ENCODE measurements around the gene FBLN1.
"Not testable (repeated sequence)": the region's sequence is repeated elsewhere in the genome, so short reads cannot be mapped to it uniquely, and the experiment has no call there.

DNA sequence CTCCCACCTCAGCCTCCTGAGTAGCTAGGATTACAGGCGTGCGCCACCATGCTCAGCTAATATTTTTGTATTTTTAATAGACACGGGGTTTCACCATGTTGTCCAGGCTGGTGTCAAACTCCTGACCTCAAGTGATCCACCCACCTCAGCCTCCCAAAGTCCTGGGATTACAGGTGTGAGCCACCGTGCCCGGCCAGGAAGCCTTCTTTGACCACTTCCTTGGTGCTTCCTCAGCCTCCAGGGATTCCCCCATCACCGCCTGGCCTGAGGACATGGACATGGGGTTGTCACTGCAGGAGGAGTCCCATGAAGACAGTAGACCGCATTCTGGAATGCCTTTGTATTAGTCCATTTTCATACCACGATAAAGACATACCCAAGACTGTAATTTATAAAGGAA, 8.4 kb upstream of the FBLN1 start:
- not testable (repeated sequence) for TF ChIP-seq EP300, POLR2A (IDR thresholded peaks at IDR 0.05)

All from stomach (tissue), 4 donors.